Erythroblast (primary cell): ENCODE results near the gene EPOP.

Experiments
- DNase-seq, 2 experiments: peaks; one replicate each; lab custom pipeline; 2025; lab: John Stamatoyannopoulos, UW
- GATA1 ChIP-seq: IDR thresholded peaks from 2 replicates; pipeline ENCODE4 v1.6.1; 2011; ENCODE audit warnings: low read depth, mild to moderate bottlenecking, control low read depth, low read length, moderate library complexity
- POLR2A ChIP-seq: IDR thresholded peaks from 2 replicates; pipeline ENCODE4 v1.6.1; 2011; ENCODE audit warnings: mild to moderate bottlenecking, low read length

Gene EPOP

GRCh38 chr17:38702166-38702915 is 27.6 kb upstream of the EPOP start:
- DNase-seq: peak; percentile 90 to 93
- TF ChIP-seq GATA1 (no peak), POLR2A (peak; percentile 82)

- TF ChIP-seq GATA1 (no peak), POLR2A (no peak)
- peak; percentile 80 to 84 for DNase-seq
These were observed 26.9 kb upstream of the EPOP start for GRCh38 chr17:38701504-38702165.

GRCh38 chr17:38698760-38699159 is 24.0 kb upstream of the EPOP start:
- no peak for DNase-seq
- TF ChIP-seq GATA1: no peak
- no peak for TF ChIP-seq POLR2A

GRCh38 chr17:38697061-38697820 is 22.5 kb upstream of the EPOP start:
- DNase-seq: no peak
- TF ChIP-seq POLR2A (no peak), GATA1 (no peak)

- no peak for DNase-seq
- TF ChIP-seq GATA1: no peak
- no peak for TF ChIP-seq POLR2A
These were observed 19.1 kb upstream of the EPOP start for GRCh38 chr17:38693700-38694329.

GRCh38 chr17:38691154-38691553 is 16.4 kb upstream of the EPOP start:
- TF ChIP-seq GATA1 (no peak), POLR2A (no peak)
- DNase-seq: no peak

- no peak for DNase-seq
- TF ChIP-seq POLR2A (no peak), GATA1 (no peak)
These were observed 15.6 kb upstream of the EPOP start for GRCh38 chr17:38690386-38690785.

- TF ChIP-seq POLR2A (no peak), GATA1 (no peak)
- DNase-seq: no peak
These were observed 12.5 kb upstream of the EPOP start for GRCh38 chr17:38687286-38687685.

GRCh38 chr17:38685491-38685890 is 10.7 kb upstream of the EPOP start:
- no peak for TF ChIP-seq POLR2A
- TF ChIP-seq GATA1: no peak
- no peak for DNase-seq

- TF ChIP-seq POLR2A (no peak), GATA1 (no peak)
- DNase-seq: no peak
These were observed 6.3 kb upstream of the EPOP start for GRCh38 chr17:38681096-38681495.

GRCh38 chr17:38677819-38678218 is 3.1 kb upstream of the EPOP start:
- TF ChIP-seq GATA1 (no peak), POLR2A (no peak)
- DNase-seq: no peak

GRCh38 chr17:38676706-38677504 is 2.1 kb upstream of the EPOP start:
- peak; percentile 75 to 85 for DNase-seq
- TF ChIP-seq POLR2A (no peak), GATA1 (no peak)

GRCh38 chr17:38674014-38674748 is 576 bp downstream of the EPOP start:
- DNase-seq: no peak
- no peak for TF ChIP-seq GATA1
- TF ChIP-seq POLR2A: no peak

GRCh38 chr17:38673707-38674013 is 1.1 kb downstream of the EPOP start:
- no peak for TF ChIP-seq GATA1
- TF ChIP-seq POLR2A: no peak

More at GRCh38 chr17:38673707-38674013, 1.1 kb downstream of the EPOP start:
- DNase-seq: peak in 1 of 2 experiments; percentile 26
